ENCODE measurements around the gene ARID3C.
"Not testable (repeated sequence)": the region's sequence is repeated elsewhere in the genome, so short reads cannot be mapped to it uniquely, and the experiment has no call there.

The ARID3C gene

DNA sequence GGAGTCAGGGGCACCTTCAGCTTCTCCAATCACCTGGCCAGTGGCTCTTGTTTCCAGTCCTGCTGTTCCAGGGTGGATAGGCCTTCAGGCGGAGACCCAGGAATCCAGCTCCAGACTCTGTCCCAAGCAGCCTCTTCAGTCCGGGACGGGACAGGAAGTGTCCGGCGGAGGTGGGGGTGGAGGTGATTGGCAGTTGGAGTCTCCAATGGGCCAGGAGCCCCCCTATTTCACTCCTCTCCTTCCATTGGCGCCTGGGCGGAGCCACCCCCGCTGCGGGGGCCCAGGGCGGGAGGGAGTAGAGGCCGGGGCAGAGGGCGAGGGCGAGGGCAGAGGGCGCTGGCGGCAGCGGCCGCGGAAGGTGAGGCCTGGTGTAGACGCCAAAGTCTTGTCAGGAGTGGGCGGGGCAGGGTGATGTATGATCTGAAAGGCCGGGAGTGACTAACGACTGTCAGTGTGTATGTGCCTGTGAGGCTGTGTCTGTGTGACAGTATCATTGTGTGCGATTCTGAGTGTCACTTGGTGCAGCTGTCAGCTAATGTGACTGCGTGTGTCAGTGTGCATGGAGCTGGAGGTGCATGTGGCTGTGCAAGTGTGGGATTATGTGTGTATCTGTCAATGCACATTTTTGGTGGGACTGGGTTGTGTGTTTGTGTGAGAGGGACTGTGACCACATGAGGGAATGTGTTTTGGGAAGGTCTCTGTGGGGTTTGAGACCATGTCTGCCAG lies 23.2 kb upstream of the ARID3C start, which contains the start of gene IL11RA:
TSS of gene IL11RA (plus strand) at position 310 of the 726 bp plus-strand sequence. CDS start 3,033 bp downstream, outside the sequence.
- DNase-seq (ENCODE audit: low read depth): peak; percentile 82

DNA sequence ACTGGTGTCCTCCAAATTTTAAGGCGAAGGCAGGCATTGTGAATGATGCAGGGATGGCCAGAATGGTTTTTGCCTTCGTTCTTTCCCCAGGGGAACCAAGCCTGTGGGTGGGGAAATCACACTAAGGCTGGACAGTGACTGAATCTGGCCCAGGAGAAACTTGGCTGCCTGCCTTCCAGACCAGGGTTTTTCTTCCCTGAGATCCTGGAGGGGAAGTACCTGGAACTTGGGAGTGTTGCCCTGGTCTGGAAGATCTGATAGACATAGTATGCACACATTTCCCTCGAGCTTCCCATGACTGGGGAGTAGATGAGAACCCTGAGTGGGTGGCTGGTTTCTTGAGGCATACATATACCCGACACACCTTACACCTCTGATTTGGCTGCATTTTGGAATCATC lies 22.5 kb upstream of the ARID3C start:
- DNase-seq (ENCODE audit: low read depth): peak; percentile 32

DNA sequence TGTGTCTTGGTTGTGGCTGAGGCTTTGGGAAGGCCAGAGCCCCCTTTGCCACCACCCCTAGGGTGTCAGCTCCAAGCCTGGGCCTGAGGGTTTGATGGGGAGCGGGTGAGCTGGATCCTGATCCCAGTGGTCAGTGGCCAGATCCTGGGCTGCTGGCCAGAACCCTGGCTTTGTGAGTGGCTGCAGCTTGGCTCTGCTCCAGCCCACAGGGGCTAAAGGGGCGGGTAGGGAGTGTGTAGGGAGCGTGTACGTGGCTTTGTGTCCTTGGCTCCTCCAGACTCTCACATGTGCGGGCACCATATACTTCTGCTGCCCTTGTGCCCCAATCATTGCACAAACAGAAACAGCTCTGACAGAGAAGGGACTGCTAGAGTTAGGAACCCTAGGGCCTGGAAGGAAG lies 21.9 kb upstream of the ARID3C start:
- DNase-seq (ENCODE audit: low read depth): no peak

DNA sequence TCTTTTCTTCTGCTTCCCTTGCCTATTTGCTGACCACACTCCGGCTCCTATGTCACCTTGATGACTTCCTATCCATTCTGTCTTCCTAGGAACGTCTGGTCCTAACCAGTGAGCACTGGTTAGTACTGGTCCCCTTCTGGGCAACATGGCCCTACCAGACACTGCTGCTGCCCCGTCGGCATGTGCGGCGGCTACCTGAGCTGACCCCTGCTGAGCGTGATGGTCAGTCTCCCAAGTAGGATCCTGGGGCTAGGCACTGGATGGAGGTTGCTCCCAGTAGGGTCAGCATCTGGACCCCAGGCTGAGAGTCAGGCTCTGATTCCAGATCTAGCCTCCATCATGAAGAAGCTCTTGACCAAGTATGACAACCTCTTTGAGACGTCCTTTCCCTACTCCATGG lies 19.8 kb upstream of the ARID3C start:
- DNase-seq (ENCODE audit: low read depth): no peak

DNA sequence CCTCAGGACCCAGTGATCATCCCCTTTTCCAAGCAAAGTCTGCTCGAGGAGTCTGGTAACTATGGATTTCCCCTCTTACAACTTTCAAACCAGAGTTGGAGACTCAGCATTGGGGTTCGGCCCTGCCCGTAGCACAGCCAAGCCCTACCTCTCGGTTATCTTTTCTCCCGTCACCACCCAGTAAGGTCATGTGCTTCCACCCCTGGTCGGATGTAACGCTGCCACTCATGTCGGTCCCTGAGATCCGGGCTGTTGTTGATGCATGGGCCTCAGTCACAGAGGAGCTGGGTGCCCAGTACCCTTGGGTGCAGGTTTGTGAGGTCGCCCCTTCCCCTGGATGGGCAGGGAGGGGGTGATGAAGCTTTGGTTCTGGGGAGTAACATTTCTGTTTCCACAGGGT lies 18.8 kb upstream of the ARID3C start:
- no peak for DNase-seq (ENCODE audit: low read depth)

DNA sequence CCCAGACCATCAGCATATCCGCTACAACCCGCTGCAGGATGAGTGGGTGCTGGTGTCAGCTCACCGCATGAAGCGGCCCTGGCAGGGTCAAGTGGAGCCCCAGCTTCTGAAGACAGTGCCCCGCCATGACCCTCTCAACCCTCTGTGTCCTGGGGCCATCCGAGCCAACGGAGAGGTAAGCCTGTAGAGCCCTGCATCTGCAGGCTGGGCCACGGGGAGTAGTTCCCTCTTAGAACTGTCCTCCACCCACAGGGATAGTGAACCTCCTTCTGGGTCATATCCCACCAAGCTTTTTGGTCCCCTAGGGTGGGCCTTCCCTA lies 18.2 kb upstream of the ARID3C start:
- no peak for DNase-seq (ENCODE audit: low read depth)

DNA sequence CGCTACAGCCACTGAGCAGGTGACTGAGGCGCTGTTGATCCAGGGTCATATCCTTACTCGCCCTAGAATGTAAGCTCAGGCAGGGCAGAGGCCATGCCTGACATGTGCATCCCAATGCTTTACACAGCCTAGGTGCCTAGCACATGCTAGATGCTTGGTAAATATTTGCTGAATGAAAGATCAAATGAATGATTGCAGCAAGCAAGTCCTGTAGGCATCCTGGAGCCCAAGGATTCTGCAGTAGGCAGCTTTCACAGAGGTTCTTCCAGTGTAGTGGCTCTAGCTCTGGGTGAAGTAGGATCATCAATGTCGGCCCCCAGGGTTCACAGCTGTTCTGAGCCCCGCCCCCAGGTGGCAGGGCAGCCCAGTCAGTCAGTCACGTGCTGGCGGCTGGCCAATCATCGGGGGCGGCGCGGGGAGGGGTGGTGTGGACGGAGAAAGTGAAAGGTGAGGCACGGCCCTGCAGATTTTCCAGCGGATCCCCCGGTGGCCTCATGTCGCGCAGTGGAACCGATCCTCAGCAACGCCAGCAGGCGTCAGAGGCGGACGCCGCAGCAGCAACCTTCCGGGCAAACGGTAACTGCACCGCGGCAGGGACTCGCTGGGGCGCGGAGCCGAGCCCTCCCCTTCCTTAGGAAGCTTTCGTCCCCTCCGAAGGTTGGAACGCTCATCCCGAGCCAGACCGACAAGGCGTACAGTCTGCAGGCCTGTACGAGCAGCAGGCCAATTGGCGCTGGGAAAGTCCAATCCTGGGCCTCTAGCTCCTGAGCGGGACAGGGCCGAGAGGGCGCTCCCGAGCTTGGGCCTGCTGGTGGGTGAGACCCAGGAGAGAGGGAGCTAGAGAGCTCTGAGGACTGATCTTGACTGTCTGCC lies 17.6 kb upstream of the ARID3C start, which contains the start of gene GALT:
TSS of gene GALT (plus strand) at position 465 of the 873 bp plus-strand sequence. CDS start at position 495, 30 bp downstream.
- no peak for DNase-seq (ENCODE audit: low read depth)

DNA sequence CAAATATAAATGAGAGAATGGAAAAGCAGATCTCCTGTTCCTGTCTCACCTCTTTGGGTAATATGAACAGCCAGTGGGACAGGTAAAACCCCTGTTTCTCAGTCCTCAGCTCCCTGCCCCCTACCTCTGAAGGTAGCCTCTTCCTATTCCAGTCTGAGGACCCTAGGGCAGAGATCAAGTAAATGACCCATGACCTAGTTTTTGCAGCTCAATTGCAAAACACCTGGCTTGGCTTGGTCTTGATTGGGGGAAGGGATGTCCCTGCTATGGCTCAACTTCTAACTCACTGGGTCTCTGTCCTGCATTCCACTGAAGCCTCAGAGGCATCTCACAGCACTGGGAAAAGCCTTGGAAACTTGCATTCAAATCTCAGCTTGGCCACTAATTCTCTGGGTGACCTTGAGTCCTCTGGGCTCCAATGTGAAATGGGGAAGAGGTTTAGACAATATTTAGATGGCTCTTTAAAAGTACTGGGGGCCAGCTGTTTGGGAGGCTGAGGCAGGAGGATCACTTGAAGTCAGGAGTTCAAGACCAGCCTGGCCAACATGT lies 16.0 kb upstream of the ARID3C start:
- no peak for DNase-seq (ENCODE audit: low read depth)

DNA sequence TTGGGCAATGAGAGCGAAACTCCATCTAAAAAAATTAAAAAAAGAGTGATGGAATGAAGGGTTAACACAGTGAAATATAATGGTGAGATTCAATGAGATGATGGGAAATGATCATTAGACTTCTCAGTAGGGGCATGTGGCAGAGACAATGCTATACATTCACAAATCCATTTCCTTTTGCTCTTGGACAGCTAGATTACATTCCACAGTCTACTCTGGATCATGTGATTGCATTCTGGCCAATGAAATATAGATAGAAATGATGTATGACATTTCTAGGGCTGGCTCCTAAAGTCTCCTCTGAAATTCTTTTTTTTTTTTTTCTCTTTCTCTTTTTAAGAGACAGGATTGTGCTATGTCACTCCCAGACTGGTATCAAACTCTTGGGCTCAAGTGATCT lies 13.8 kb upstream of the ARID3C start:
- no peak for DNase-seq (ENCODE audit: low read depth)

DNA sequence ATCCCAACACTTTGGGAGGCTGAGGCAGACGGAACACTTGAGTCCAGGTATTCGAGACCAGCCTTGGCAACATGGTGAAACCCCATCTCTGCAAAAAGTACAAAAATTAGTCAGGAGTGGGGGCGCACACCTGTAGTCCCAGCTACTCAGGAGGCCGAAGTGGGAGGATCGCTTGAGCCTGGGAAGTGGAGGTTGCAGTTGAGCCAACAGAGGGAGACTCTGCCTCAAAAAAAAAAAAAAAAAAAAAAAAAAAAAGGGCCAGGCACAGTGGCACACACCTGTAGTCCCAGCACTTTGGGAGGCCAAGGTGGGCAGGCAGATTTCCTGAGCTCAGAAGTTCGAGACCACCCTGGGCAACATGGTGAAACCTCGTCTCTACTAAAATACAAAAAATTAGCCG lies 10.5 kb upstream of the ARID3C start:
- DNase-seq (ENCODE audit: low read depth): not testable (repeated sequence)

DNA sequence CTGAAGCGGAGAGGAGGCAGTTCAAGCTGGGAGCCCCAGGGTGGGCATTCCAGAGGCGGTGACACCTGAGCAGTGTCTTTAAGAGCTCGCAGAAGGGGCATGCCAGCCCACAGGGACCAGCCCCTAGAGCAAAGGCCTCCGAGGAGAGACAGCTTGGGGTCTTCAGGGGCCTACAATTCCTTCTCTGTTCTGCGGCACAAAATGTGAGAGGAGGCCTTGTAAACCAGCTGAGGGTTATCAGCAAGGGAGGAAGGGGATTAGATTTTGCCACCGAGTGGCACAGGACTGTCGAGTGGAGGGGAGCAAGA lies 9.2 kb upstream of the ARID3C start:
- no peak for DNase-seq (ENCODE audit: low read depth)

DNA sequence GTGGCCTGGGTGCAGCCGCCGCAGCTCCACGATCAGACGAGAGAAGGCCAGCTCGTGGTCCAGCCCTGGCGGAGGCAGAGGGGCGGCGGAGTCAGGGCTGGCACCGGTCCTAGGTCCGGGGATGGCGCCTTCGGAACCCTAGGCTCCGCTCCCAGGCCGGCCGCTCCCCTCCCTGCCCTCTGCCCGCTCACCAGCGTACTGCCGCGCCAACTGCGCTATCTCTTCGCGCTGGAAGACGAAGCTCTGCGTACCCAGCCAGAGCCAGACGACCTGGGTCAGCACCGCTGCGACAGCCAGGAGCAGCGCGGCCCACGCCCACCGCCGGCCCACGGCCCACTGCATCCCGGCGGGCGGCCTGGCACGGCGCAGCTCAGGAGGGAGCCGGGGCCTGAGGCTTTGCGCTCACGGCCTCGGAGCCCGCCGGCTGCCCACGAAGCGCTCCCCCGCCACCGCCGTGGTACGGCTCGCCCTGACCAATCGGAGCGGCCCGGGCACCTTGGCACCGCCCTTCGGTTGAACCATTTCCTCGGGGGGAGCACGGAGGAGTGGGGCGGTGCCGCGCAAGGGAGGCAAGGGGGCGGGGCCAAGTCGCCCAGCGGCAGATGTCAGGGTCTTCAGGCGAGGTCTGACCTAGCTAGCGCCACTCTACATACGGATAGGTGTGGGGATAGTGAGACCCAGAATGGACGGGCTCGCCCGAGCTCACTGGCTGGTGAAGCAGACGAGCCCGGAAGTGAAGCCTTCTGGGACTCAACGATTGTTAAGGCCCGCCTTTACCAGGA lies 8.7 kb upstream of the ARID3C start, which contains the start of gene SIGMAR1:
TSS of gene SIGMAR1 (minus strand) at position 432 of the 782 bp plus-strand sequence. CDS start at position 342, 90 bp downstream.
- peak; percentile 86 for DNase-seq (ENCODE audit: low read depth)

DNA sequence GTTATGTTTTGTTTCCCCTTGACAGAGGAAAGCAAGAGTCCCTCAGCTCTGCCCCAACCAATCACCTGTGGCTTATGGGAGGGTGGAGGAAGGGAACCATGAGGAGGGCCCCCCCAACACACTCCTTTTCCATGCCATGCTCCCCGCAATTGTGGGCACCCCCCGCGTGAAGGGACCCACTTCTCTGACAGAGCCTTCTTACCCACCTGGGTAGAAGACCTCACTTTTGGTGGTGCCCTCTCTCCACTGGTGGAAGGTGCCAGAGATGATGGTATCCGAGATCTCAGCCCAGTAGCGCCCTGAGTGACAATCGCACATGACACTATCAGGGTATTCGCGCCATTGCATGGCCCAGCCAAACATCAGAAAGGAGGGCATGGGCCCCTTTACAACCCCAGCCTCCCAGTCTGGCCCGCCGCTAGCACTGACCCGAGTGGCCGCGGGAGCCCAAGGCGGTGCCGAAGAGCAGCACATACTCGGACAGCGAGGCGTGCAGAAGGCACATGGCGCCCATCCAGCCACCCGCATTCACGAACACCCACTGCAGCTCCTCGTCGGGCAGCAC lies 8.0 kb upstream of the ARID3C start:
- DNase-seq (ENCODE audit: low read depth): no peak

DNA sequence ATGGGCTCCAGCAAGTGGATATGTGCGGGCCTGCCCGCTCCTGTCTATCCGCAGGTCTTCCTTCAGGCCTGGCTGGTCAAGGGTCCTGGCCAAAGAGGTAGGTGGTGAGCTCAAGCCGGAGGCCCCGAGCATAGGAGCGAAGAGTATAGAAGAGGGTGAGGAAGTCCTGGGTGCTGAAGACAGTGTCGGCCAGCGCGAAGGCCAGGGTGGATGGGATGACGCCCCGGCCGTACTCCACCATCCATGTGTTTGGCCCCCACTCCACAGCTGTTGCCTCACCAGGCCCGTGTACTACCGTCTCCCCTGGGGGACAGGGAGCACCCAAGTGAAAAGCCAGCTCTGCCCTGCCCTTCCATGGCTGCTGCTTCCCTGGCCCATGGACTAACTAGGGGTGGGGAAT lies 6.7 kb upstream of the ARID3C start:
- no peak for DNase-seq (ENCODE audit: low read depth)

DNA sequence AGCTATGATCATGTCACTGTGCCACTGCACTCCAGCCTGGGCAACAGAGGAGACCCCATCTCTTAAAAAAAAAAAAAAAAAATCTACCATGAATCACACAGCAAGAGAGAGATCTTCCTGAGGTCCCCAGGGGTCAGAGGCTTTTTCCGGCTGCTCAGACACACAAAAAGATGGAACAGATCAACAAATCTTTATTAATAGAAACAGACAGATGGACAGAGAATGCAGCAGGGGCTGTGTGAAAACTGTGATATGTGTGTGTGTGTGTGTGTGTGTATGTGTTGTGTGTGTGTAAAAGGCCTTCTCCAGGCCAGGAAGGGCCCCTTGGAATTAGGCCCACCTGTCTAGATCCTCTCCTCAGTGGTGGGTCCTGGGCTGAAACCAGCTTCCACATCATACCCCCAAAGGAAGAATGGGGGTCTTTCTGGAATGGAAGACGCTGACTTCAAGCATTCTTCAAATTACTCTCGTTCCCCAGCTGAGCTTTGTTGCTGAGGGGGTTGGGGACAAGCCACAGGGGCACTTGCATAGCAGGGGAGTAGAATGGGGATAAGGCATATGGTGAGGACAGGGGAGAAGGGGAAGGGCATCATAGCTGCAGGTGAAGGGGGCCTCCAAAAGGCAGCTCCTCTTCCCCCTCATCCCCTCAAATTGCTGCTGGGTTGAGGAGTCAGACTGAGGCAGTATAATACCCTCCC lies 5.8 kb upstream of the ARID3C start:
- no peak for DNase-seq (ENCODE audit: low read depth)

DNA sequence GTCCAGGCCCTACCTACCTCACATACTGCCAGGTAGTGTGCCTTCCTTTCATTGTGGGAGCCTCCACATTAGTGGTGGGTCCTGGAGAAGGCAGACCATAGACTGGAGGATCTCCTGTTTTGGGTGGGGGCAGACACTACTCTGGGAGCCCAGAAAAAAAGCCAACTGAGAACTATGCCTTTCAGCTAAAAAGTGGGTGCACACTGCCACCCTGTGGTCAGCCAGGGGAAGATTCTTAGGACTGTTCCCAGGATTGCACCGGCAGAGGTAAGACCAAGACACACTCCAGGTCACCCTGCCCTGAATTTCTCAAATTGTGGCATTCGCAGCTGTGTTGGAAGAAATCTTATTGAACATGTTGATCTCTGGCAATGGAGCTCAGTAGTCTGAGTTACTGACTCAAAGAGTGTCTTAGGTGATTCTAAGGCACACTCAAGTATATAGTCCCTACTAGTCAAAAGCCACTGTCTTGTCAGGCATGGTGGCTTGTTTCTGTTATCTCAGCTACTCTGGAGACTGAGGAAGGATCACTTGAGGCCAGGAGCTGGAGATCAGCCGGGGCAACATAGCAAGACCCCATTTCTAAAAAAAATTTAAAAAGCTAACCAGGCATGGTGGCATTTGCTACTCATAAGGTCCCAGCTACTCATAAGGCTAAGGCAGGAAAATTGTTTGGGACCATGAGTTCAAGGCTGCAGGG lies 5.1 kb upstream of the ARID3C start:
- no peak for DNase-seq (ENCODE audit: low read depth)

DNA sequence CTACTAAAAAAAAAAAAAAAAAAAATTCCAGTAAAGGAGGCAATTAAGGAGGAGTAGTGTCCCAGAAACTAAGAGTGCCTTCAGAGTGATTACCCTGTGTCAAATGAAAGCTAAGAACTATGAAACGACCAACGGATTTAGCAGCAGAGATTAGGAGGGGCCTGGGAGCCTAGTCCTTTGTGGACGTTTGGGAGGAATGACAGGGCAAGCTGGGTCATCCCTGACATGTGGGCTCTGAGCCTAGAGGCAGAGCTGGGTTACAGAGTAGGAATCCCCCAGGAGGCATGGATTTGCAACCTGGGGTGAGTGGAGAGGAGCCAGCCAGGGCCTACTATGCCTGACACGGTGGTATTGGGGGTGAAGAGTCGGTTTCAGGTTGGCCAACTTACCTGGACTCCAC lies 4.3 kb upstream of the ARID3C start:
- no peak for DNase-seq (ENCODE audit: low read depth)

DNA sequence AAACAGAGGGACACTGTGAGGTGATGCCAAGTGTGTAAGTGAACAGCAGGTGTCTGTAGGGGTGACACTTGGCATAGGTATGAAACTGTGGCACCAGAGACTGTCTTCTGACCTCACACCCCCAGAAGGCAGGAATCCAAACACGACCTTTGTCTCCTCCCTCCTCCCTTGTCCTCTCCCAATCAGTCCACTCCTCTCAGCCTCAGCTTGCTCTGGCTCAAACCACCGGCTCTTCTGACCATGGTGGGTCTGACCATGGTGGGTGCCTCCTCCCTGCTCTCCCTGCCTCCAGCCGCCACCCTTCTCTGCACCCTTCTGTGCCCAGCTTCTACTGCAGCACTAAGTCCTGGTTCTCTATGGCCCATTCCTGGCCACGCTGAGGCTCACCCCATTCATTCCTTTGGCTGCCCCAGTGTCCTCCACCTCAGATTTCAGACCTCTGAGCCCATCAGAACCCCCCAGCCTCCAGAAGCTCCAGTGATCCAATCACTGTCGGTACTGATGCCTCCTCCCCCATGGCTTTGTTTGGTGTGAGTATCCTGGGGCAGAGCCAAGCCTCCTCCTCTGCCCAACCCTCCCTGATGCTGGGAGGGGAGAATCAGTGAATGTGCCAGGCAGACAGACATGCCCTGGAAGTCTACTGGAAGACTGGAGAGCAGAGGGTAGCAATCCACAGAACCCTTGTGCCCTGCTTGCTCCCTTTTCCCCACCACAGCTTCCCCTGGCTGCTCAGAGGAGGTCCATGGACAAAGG lies 1.7 kb upstream of the ARID3C start:
- no peak for DNase-seq (ENCODE audit: low read depth)

DNA sequence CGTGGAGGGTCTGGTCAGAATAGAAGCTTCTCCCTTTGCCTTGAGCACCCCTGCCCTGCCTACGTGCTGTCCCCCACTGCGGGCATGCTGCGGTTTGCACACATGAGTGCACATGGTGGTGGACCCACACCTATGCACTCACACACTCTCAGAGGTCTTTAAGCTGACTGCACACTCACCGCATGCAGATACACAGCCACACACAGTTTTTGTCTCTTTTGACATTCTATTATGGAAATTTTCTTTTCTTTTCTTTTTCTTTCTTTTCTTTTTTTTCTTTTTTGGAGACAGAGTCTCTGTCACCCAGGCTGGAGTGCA lies 584 bp upstream of the ARID3C start:
- no peak for DNase-seq (ENCODE audit: low read depth)
